ACHN (cell line): ENCODE results near the gene PTGDR.

Source experiments
- DNase-seq: peaks from one replicate; pipeline ENCODE4 v3.0.0-alpha.2; 2015
- in situ Hi-C: cut with HindIII; loops from 2 replicates; pipeline ENCODE4 v1.10.0; 2017; ENCODE audit warnings: low sequenced_read_pairs, low pct_ligation_motif_present, low pct_unique_long_range_greater_than_20kb

The PTGDR gene, protein sequence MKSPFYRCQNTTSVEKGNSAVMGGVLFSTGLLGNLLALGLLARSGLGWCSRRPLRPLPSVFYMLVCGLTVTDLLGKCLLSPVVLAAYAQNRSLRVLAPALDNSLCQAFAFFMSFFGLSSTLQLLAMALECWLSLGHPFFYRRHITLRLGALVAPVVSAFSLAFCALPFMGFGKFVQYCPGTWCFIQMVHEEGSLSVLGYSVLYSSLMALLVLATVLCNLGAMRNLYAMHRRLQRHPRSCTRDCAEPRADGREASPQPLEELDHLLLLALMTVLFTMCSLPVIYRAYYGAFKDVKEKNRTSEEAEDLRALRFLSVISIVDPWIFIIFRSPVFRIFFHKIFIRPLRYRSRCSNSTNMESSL

DNA sequence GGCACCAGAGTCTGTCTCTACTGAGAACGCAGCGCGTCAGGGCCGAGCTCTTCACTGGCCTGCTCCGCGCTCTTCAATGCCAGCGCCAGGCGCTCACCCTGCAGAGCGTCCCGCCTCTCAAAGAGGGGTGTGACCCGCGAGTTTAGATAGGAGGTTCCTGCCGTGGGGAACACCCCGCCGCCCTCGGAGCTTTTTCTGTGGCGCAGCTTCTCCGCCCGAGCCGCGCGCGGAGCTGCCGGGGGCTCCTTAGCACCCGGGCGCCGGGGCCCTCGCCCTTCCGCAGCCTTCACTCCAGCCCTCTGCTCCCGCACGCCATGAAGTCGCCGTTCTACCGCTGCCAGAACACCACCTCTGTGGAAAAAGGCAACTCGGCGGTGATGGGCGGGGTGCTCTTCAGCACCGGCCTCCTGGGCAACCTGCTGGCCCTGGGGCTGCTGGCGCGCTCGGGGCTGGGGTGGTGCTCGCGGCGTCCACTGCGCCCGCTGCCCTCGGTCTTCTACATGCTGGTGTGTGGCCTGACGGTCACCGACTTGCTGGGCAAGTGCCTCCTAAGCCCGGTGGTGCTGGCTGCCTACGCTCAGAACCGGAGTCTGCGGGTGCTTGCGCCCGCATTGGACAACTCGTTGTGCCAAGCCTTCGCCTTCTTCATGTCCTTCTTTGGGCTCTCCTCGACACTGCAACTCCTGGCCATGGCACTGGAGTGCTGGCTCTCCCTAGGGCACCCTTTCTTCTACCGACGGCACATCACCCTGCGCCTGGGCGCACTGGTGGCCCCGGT, at the start of gene PTGDR:
Gene PTGDR, plus strand, starts transcription at position 198 of the 778 bp plus-strand sequence. Its CDS starts 117 bp downstream, at position 315.
- in situ Hi-C loops: no loop called here

DNA sequence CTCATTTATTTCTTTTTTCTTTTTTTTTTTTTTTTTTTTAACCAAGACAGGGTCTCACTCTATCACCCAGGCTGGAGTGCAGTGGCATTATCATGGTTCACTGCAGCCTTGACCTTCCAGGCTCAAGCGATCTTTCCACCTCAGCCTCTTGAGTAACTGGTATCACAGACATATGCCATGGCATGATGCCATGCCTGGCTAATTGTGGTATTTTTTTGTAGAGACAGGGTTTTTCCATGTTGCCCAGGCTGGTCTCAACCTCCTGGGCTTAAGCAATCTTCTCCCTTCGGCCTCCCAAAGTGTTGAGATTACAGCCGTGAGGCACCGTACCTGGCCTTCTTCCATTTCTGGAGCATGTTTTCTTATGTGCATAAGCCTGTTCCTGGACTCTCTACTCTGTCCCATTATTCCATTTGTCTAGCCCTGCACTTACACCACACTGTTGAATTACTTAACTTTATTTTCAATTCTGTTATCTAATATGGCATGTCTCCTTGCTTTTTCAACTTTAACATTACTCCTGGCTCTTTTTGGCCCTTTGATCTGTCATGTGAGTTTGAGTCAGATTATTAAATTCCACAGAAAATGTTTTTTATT, 47.9 kb upstream of the PTGDR start:
- in situ Hi-C loops: no loop called here
- no peak for DNase-seq

More for the DNA sequence above, at the start of gene PTGDR:
- no peak for DNase-seq

DNA sequence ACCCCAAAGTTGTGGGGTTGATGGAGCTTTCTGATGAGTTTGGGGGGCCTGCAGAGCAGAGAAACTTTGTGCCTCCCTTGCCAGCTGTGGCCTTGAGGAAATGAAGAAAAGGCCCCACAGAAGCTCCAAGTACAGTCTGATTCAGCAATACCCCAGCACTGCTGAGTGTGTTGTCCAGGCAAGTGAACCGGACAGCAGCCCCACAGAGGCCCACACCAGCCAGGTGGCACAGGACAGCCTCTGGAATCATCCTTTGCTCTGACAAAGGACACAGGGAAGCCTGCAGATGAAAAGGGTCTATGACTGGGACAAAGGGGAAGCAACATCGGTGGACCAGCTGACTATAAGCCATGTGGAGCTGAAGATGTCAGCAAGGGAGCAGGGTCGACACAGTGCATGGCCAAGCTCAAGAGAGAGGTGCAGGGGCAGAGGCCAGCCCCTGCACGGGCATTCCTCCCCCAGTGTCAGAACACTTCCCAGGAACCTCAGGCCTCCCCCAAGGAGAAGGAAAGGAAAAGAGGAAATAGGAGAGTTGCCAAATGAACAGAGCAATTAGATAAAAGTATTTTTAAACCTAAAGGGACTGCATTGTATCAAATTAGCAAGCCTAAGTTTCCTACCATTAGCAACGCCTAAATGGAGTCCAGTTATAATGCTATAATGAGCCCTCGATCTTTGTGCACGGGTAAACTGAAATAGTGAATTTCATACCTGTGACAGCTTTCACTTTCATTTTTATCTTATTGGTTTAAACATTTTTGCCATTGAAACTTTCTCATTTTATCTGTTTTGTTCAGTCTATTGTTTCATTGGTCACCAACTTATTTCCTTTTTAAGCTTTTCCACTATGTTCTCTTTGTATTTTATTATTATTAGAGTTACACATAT, 46.3 kb upstream of the PTGDR start:
- in situ Hi-C loops: no loop called here
- no peak for DNase-seq

DNA sequence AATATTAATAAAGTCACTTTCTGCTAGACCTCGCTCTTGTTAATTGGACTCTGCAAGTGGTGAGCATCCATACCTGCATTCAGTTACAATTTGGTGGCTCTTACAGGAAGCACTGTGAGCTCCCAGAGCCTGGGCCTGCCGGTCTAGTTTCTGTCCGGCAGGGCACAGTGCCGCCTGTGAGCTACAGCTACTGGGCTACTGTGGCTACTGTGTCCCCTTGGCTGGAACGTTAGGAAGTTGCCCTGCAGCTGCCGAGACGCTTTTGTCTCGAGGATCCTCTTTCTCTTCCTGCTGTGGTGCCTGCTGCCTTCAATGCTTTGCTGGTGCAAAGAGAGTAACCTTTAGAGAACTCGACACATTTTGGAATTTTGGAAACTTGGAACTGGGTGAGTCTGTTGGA, 44.6 kb upstream of the PTGDR start:
- in situ Hi-C loops: no loop called here
- no peak for DNase-seq

DNA sequence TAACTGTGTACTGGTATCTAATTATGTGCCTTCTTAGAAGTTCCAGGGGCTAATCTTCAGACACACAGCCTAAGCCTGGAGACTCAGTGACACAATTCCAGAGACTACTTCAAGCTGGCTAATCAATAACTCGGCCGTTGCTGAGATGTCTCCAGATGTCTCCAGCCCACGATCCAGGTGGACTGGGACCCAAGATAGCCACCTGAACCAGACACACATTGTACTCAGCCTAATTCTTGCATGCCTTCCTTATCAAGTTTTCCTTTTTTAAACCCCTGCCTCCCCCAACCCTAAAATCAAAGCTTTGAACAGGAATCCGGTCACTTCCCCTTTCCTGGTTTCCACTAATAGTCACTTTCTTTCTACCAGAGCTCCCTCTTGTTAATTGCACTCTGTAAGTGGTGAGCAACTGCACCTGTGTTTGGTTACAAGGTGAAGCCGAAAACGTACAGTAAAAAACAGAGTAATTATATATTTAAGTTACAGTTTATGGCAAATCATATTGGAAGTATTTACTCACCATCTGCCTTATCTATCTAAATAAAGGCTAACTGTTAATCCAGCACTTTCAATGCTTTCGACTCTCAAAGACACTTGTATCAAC, 39.8 kb upstream of the PTGDR start:
- no peak for DNase-seq
- in situ Hi-C loops: no loop called here

DNA sequence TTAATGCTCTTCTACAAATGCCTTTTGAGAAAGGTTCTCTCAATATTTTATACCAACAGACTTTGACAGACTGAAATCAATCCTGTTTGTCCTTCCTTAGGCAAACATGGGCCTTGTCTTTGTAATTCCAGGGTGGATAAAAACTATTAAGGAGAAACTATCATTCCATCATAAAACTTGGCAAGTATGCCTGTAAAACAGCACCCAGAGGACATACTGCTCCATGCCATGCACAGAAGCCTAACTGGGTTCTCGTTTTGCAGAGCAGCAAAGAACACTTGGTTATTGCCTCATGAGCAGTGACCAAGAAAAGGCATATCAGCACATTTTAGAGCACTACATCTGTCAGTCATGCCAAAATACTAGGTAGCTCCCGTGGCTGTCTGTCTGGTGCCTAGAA, 33.8 kb upstream of the PTGDR start:
- in situ Hi-C loops: no loop called here
- DNase-seq: no peak

DNA sequence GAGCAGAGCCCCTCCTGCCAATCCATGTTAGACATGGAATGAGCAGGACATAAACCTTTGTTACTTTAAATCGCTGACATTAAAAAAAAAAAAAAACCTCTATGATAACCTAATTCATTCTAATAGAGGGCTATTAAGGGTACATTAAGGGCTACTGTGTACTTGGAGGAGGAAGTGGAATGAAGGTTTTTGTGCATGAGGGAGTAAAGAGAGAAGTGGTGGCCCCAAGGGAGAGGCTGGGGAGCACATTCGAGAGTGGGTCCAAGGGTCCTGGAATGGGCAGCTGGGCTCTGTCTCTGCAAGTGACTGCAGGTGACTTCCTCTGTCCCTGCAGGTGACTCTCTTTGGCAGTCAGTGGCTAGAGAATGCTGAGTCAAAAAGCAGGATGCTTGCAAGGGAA, 32.1 kb upstream of the PTGDR start:
- DNase-seq: no peak
- in situ Hi-C loops: no loop called here

DNA sequence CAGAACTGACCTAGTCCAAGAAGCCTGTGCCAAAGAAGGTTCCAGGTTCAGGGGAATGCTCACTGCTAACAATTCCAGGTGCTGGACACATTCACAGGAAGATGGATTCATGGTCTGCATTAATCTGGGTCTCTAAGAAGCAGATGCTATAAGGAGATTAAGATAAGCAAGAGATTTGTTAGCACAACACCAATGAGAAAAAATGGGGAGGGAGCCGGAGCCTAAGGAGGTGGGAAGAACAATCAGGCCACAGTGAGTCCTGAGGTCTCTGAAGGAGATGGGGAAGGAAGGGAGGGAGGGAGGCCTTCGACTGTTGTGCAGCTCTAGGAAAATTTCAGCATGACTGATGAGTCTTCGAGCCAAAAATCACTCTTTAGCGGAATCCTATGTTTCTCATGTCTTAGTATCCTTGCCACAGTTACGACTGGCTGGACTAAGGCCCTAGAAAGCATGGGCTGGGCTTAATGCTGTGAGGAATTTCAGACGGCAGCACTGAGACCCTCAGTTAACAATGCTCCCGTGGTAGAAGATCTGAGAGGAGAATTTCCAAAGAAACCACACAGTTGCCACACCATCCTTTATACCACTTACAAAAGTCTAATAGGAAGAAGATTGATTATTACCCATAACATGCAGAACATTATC, 31.5 kb upstream of the PTGDR start:
- no peak for DNase-seq
- in situ Hi-C loops: no loop called here

DNA sequence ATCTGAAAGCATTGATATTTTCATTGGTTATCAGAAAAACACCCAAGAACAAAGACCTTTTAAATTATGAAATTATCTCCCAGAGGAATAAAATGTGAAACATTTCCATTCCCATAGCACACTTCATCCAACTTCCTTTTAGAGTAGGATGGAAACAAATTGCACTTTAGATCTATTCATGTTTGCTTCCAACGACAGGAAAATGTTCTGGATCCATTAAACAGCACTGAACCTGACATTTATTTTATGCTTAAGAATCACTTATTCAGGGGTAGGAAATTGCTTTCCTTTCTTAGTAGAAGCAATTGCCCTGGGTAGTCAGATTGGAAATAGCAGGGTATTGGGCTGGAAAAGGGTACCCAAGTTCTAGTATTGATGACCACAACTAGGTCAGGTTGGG, 28.8 kb upstream of the PTGDR start:
- DNase-seq: no peak
- in situ Hi-C loops: no loop called here

DNA sequence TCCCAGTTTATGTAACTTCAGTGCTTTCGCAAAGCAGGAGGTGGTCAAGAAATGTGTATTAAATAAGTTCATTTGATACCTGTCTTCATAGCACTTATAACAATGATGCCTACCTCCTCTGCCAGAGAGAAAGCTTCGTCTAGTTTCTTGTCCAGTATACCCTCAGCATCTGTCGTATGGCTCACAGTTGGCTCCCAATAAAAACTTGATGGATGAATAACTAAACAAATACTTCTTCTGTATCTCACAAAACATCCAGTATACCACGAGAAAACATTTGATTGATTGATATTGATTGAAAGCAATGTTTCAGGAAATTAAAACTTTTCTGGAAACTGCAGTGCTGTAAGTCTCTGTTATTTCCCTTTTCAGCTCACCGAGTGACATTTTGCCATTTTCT, 26.9 kb upstream of the PTGDR start:
- DNase-seq: no peak
- in situ Hi-C loops: no loop called here

DNA sequence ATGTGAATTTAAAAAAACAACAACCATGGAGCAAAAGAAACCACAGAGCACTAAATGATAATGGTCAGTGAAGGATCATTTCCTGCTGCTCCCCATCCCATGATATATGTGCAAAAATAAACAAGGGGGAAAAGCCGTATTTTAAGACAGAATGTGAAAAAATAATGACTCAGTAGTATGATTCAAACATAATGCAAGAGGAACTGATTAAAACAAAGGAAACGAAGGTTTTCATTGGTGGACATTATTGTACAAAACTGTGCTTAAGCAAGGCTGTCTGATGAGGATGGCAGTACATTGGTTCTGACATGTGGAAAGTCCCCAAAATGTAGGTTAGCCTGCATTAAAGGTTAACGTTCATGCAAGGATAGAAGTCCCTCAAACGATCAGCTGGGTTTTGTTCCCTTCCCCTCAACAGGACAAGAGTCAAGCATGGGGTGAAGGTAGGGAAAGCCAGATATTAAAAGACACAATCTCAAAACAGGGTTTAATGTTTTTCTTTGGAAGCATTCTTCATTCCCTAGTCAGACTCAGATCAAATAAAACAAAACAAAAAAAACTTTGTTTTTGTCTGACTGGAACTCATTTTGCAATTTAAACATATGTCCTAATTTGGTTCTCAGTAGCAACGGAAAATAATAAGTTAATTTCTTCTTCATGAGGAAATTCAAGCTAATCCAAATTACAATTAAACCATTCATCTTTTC, 26.3 kb upstream of the PTGDR start:
- in situ Hi-C loops: no loop called here
- DNase-seq: no peak

DNA sequence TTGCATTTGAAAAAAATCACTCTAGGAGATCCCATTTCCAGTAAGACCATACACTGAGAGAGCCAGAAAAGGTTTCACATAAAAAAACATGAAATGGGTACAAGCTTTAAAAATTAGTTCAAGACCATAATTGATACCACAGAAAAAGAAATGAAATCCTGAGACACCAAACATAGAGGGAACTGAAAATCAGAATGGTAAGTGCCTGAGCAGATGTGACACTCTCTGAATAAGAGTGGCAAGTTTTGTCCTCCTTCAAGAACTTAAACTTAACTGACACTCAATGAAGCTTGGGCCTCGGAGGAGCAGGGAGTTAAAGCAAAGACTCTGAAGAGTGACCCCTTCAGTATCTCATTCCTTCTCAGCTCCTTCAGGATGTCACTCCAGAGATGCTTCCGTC, 23.2 kb upstream of the PTGDR start:
- no peak for DNase-seq
- in situ Hi-C loops: no loop called here

DNA sequence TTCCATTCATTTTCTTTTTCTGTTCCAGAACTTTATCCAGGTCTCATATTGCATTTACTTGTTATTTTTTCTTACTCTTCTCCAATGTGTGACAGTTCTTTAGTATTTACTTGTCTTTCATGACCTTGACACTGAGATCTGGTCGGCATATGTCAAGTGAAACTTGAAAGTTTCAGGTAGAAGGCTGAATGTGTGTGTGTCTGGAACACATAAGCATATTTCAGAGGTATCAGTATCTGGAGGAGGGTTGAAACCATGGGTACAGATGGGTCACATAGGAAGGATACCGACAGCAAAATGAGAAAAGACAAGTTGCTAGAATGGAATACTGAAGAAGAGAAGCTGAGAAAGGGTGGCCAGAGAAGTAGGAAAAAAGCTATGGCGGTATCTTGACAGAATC, 22.5 kb upstream of the PTGDR start:
- in situ Hi-C loops: no loop called here
- no peak for DNase-seq

DNA sequence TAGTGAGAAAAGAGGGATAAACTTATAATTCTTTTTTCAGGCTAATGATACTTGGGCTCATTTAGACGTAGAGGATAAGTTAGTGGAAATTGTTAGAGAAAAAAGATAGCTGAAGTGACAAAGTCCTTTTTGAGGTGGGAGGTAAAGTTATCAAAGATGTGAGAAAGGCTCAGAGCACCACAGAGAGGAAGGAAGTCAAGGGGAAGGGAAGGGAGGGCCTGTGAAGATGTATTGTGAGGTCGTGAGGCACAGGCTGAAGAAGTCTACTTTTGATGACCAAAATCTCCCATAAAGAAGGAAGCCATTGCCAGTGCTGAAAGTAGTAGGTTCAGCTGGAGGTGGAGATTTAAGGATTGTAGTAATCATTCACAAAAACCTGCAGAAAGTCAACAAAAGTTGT, 19.4 kb upstream of the PTGDR start:
- no peak for DNase-seq
- in situ Hi-C loops: no loop called here

DNA sequence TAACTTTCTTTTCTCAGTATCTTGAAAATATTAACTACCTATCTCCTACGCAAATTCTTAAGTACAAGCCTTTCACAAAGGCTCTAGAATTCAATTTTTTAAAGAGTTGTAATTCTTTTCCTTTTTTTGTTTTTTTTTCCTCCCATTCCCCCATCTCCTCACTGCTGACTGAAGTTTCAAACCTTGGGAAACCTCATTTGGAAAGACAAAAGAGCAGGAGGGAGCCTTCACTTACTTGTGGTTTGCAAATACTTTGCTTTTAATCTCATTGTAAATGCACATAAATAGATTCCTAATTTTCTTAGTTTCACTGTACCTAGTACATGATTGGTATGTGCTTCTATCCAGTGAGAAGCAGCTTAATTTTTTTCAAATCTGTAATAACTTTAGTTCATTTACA, 15.8 kb upstream of the PTGDR start:
- DNase-seq: no peak
- in situ Hi-C loops: no loop called here

DNA sequence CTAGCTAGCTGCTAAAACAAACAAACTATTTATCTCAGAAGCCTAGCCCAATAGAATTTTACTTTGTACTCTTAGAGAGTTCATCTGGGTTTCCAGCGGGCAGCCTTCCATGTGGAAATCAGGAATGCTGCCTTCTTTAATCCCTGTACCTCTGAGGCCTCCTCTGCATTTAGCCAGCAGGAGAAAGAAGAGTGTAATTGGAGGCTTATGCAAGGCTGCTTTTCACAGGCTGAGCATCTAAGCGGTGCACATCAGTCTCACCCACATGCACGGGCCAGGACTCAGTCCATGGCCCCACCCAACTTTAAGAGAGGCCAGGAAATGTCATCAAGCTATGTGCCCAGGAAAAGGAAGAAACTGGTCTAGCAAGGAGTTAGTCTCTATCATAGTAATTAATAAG, 14.0 kb upstream of the PTGDR start:
- DNase-seq: no peak
- in situ Hi-C loops: no loop called here

DNA sequence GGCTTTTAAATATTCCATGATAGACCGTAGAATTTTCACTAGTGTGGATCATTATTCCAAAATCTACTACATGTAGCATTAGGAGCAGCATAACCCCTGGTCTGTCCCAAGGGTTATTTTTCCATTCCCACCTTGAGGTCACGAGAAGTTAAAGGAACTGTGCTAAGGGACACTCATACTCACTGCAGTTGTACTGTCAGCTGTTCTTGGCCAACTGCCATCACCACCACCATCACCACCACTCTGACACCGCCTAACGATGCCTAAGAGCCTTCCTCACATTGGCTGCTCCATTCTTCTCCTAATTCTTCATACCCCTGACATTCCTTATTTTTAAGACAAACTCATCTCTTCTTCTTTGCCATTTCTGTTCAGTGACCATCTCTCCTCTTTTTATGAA, 13.4 kb upstream of the PTGDR start:
- DNase-seq: no peak
- in situ Hi-C loops: no loop called here
